NOMO-1 treated with dmso at 0.1 percent for 144 hours (cell line): Measurements from ENCODE around the gene KDM7A.

ENCODE experiments used
- DNase-seq: peaks from one replicate; lab custom pipeline; 2025; ENCODE audit not compliant: unreplicated experiment; lab: John Stamatoyannopoulos, UW

KDM7A gene, protein sequence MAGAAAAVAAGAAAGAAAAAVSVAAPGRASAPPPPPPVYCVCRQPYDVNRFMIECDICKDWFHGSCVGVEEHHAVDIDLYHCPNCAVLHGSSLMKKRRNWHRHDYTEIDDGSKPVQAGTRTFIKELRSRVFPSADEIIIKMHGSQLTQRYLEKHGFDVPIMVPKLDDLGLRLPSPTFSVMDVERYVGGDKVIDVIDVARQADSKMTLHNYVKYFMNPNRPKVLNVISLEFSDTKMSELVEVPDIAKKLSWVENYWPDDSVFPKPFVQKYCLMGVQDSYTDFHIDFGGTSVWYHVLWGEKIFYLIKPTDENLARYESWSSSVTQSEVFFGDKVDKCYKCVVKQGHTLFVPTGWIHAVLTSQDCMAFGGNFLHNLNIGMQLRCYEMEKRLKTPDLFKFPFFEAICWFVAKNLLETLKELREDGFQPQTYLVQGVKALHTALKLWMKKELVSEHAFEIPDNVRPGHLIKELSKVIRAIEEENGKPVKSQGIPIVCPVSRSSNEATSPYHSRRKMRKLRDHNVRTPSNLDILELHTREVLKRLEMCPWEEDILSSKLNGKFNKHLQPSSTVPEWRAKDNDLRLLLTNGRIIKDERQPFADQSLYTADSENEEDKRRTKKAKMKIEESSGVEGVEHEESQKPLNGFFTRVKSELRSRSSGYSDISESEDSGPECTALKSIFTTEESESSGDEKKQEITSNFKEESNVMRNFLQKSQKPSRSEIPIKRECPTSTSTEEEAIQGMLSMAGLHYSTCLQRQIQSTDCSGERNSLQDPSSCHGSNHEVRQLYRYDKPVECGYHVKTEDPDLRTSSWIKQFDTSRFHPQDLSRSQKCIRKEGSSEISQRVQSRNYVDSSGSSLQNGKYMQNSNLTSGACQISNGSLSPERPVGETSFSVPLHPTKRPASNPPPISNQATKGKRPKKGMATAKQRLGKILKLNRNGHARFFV

DNA sequence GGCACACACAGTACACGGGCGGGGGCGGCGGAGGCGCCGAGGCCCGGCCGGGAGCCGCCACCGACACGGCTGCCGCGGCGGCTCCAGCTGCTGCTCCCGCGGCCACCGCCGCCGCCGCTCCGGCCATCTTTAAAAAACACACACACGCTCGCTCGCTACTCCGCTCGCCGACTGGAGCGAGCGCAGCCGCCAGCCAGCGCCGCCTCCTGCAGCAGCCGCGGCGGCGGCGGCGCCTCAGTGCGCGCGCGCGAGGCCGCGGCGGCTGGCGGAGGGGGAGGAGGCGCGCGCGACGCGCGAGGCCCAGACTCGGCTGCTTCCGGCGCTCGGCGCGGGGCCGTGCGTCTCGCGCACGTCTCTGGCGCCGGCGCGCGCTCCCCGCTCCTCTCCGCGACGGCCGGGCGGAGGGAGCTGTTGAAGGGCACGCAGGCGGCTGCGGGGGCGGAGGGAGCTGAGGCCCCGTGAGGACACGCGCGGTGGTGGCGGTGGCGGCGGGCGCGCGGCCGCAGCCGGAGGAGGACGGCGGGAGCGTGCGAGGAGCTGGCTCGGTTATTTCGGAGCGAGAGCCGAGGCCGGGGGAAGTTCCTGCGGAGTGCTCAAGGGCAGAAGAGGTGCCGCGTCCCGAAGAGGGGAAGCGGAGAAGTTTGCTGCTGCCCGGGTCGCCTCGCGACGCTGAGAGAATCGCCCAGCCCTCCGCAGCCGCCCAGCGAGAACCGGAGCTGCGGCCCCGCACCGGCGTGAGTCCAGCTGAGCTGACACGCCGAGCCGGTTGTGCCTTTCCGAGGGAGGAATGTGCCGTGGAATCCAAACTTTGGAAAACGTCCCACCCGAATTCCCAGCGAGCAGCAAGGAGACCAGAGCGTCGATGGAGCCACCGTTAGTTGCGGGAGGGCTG, at the start of gene KDM7A:
Gene KDM7A, minus strand, starts transcription at position 173 of the 892 bp plus-strand sequence. Its CDS starts 46 bp downstream, at position 127.
- peak; percentile 71 for DNase-seq

DNA sequence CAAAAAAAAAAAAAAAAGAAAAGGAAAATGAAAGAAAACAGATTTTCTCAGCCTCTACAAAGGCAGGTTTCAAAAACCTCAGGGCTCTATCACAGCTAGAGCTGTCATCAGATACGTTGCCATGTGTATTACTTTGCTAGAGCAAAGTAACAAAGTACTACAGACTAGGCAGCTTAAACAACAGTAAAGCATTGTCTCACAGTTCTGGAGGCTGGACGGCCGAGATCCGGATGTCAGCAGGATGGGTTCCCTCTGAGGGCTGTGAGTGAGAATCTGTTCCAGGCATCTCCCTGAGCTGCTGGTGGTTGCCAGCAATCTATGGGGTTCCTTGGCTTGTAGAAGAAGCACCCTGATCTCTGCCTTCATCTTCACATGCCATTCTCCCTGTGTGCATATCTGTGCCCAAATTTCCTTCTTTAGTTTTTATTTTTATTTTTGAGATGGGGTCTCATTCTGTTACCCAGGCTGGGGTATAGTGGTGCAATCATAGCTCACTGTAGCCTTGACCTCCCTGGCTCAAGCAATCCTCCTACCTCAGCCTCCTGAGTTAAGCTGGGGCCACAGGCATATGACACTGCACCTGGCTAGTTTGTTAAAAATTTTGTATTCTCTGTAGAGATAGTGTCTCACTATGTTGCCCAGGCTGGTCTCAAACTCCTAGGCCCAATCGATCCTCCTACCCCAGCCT, 48.9 kb upstream of the KDM7A start:
- DNase-seq: no peak

DNA sequence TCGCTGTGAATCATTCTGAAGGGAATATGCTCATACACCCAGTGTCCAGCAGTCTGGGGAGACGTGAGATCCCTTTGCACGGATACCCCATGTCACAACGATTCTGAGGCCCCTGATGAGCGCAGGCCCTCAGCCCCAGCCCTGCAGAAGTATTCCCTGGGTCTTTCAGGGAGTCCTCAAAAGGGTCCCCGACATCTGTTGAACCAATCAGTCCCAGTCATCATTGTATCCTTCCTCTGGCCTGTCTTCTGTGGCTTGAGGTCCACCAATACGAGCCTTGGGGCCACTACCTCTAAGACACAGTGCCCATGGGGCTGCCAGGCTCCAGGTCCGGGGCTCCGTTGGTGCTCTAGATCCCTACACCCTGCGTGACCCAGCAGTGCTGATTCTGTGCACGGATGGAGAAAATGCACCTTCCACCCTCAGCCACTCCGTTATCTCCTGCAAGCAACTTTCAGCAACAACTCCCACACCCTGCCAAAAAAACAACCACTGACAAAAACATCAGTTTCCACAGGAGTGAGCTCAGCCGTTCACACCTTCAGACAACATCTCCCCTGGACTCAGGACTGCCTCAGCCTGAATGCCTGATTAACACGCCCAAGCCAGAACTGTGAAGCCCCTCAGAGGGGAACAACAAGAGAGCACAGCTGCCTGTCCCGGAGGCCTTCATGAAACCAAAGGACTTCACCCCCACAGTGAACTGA, 46.9 kb upstream of the KDM7A start:
- DNase-seq: no peak

DNA sequence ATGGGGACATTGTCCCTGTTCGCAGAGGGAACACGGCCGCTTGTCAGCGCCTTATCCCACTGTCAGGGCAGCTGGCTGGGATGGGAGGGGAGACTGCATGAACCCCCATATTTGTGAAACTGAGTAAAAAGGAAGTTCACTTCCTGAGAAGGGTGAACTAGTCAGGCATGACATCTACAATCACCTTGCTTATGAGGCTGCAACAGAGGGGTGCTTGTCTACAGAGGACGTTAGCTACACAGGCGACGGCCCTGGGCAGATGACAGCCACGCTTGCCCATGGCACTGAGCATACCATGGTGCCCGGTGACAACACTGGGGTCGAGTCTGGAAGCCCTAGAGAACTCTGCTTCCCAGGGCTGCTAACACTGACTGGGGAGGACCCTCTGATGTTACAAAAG, 46.0 kb upstream of the KDM7A start:
- no peak for DNase-seq

DNA sequence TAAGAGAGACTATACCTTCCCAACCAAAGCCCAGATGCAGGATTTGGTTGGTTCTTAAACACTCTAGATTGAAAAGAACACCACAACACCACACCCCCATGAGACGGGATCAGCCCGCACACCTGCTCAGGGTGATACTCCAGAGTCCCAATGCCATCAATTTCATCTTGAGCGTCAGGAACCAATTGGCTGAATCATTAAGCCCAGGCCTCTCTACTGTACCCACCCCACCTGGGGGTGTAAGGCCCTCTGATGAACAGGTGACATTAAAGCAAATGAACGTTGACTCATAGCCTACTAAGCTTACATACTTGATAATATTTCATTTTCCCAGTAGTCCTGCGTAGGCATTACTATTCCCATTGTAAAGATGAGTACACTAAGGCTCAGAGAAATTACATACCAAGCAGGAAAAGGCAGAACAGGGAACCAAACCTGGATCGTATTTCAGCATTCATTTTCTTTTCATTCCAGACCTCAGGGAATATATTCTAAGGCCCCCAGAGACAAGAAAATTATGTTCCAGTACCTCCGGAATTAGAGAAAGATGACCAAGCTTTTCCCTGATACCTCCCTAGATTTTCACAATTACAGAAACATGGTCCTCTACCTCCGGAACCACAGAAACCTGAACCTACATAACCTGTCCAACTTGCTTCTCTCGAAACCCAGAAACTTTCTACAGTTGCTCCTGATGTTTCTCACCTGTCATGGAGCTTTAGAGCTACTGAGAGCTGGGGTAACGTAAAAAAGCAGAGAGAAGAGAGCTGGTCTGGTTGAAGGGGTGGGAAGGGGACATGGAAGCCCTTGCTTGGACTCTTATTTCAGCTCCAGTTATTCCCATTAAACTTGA, 43.1 kb upstream of the KDM7A start:
- no peak for DNase-seq

DNA sequence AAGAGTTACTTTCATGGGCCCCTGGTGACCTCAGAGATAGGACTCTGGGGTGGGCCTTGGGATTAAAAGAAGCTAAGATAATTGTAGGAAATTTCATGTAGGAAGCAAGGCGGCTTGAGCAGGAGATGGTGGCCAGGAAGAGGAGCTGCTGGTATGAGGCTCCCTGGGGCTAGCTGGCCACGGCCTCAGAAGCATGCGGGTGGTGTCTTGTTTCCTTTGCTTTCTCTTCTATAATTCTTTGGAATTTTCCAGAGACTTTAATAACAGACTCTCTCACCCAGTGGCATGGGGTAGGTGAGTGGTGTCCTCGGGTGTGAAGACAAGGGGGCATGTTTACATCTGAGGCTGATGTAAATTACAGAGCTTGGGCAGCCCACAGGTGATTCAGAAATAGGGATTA, 41.9 kb upstream of the KDM7A start:
- DNase-seq: no peak

DNA sequence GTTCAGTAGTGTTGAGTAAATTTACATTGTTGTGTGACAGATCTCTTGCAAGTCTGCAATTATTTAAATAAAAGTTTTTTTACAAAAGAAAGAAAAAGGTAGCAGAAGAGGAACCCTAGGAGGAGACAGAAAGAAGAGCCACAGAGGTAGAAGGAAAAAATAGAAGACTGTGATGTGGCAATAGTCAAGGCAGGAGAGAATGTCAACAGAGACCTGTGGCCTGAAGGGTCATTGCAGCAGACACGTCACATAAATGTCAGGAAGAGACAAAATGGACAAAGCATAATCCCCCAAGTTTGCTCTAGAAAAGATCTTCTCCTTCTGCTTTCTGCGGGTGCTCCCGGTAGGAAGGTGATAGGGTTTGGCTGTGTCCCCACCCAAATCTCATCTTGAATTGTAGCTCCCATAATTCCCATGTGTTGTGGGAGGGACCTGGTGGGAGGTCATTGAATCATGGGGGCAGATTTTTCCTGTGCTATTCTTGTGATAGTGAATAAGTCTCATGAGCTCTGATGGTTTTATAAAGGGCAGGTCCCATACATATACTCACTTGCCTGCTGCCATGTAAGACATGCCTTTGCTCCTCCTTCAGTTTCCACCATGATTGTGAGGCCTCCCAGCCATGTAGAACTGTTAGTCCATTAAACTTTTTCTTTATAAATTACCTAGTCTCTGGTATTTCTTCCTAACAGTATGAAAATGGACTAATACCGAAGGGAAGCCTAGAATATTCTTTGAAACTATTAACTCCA, 41.1 kb upstream of the KDM7A start:
- no peak for DNase-seq

DNA sequence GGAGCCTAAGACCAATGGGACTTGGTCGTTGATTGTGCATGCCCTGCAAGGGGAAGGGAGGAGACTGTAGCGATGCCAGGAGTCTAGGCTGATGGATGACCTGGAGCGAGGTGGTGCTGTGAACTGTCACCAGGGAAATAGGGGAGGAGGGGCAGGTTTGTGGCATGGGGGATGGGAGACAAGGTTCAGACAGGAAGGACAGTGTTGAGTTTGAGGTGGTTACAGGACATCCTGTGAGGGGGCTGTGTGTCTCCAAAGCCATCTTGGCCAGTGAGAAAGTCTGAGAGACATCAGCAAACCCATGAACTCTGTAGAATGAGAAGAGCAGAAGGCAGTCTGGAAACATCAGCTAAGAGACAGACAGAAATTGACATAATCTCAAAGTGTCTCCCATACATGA, 38.5 kb upstream of the KDM7A start:
- DNase-seq: no peak

DNA sequence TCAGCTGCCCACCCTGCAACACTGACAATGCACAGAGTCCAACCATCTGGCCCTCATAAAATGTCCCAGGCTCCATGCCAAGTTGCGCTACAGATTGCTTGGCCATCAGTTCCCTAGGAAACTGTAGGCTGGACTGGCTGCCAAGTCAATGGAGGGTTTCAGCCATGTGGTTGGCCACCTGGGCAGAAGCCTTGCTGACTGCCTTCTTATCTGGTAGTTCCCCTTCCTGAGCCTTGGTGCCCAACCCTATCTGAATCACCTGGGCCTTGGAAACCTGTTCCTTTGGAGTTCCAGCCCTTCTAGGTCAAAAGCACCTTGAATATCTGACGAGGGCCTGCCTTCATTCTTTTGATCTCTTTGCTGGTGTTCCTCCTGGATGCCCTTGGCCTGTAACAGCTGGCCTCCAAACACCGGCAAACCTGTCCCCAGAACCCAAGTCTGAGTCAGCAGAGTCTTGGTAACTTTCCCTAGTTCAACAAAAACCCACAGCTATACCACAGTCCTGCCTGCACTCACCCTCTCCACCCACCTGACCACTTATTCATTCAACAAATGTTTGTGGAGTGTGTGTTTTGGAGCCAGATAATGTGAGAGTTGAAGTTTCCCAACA, 37.4 kb upstream of the KDM7A start:
- no peak for DNase-seq

DNA sequence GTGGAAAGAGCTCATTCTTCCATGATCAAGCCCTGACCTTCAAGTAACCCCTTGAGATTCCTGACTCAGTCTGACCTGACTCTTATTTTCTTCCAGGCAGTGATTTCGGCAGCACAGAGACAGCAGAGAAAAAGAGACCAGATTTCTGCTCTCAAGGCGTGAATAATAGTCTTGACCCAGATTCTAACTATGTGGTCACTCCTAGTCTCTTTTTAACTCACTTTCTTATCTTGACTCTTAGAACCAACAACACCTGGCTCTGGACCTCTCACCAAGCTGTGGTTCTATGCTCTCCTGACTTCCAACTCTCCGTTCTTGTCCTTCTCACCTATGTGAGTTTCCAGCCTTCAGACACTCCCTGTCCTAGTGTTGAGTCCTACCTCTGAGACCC, 36.9 kb upstream of the KDM7A start:
- DNase-seq: no peak

DNA sequence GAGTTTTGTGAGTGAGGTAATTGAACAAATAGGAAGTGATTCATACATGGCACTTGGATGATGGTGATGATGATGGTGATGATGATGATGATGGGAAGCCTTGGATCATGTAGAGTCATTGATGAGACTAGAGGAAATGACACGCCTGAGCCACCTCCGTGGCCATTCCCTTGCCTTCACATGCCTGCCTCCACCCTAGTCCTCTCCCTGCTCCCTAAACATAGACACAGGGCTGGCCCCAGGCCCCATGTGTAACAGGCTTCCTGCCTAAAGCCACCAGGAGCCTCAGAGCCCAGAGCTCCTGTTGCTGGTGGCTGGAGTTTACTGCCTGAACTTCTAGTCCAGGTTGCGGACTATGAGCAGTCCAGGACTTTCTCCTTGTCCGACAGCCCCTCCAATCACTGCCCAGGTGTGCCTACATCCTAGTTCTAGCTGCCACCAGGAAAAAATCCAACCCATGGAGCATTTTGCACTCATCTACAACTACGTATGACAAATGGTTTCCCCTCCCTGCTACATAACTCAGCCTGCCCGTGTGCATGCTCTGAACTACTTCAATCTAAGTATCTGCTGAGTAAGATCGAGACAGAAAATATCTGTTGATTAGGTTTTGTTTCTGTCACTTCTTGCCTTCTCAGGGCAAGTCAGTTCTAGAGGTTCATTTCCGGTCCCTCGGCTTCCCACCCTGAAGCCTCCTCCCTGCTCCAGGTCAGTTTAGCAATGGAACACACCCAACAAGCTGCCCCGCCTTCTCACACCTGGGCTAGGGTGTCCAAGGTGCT, 35.5 kb upstream of the KDM7A start:
- DNase-seq: no peak

DNA sequence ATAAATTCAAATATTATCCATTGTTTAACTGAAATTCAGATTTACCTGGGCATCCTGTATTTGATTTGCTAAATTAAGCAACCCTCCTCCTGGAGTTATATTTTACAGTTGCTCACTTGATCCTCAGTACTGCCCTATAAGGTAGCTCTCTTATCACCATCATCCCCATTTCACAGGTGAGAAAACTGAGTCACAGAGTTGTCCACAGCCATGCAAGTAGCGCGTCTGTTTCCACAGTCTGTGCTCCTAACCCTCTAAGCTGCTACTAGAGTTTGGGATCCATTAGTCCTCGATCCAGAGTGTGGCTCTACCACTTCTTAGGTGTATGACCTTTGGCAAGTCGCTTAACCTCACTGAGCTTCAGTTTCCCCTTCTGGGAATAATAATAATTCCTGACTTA, 34.9 kb upstream of the KDM7A start:
- DNase-seq: no peak

DNA sequence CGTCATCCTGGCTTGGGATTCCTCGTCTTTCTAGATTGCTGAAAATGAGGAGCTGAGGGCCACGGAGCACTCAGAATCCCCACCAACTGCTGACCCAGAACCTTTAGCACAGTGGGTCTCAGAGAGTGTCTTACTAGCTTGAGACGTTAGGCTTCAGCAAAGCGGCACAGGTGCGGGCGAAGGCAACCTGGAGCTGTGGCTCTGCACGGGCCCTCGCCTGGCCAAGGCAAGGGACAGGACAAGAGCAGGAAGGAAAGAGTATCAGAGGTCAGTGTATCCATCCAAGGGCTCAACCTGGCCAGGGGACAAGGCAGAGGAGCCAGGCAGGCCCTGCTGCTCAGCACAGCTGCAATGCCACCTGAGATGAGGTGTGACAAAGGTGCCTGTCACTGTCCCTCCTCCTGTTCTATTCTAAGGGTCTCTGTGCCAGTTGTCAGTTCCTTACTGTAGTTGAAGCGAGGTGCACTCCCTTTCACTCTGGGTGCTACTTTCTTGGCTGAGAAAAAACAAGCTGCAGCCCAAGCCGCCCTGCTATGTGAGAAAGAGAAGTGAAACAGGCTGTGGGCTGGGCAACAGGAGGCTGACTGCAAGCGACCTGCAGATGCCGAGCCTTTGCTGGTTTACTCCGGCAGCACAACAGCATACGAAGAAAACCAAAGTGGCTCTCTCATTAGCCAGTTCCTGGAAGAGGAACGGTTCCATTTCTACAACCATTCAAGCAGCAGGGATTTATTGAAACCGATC, 33.3 kb upstream of the KDM7A start:
- DNase-seq: peak; percentile 50

DNA sequence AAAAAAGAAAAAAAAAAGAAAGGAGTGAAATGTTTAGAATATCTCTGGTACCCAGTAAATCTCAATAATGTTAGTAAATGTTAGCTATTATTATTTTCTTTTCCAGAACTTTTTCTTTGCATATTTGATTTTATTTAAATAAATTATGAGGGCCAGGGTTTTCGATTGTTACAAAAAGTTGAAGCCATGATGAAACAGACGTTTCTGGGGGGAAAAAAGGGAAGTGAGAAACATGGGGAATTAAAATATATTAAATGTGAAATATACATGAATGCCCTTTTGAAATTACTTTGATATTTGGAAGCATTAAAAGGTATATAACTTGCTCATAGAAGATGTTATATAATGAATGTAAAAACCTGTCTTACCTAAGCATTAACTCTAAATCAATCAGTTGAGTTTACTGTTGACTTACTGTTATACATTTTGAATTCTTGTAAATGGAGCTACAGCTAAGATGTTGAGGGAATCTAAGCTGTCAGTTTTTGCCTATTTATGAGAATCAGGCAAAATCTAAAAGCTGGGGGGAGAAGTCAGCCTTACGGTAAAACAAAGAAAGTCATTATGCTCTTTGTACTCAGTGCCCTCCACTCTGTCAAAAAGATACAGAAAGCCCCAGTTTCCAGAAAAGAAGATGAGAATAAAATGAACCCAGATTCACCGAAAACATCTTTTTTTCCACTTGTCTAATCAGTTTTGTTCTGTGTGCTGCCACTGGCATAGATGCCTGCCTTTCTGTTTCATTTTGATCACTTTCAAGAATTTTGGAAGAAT, 30.0 kb upstream of the KDM7A start:
- no peak for DNase-seq

DNA sequence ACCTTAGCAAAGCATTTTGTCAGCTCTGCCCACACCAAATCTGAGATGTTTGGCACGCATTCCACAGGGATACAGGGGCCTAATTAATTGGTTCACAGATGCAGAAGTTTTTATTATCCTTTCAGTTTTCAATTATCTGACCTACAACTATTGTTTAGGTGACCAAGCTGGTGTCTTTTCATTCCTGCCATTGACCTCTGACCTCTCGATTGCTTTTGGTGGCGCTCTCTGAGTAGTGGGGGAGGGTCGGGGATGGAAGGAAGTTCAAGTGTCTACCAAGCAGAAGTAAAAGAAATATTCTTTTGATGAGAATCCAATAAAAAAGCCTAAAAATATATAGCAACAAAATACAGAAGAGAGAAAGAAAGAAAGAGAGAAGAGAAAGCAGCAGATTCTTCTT, 28.8 kb upstream of the KDM7A start:
- no peak for DNase-seq

DNA sequence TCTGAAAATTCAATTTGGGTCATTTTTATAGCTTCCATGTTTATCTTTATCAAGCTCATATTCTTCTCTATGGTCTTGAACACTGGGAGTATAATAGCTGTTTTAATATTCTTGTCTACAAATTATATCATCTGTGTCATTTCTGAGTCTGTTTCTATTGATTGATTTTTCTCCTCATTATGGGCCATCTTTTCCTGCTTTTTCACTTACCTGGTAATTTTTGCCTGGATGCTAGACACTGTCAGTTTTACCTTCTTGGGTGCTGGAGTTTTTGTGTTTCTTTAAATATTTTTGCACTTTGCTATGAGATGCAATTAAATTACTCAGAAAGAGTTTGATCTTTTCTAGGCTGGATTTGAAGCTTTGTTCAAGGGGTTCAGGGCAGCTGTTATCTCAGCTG, 26.8 kb upstream of the KDM7A start:
- no peak for DNase-seq
